GM21423 (cell line): ENCODE results near the gene FCN3.
A peak's percentile ranks its signal among the peaks of the same experiment; 100 is the strongest.

ENCODE experiments used
- ATAC-seq: cut with Tn5 transposase; IDR thresholded peaks from one replicate; pipeline ENCODE4 v1.9.1; 2021; ENCODE audit warnings: mild to moderate bottlenecking, moderate library complexity; ENCODE audit not compliant: unreplicated experiment

FCN3 gene

DNA sequence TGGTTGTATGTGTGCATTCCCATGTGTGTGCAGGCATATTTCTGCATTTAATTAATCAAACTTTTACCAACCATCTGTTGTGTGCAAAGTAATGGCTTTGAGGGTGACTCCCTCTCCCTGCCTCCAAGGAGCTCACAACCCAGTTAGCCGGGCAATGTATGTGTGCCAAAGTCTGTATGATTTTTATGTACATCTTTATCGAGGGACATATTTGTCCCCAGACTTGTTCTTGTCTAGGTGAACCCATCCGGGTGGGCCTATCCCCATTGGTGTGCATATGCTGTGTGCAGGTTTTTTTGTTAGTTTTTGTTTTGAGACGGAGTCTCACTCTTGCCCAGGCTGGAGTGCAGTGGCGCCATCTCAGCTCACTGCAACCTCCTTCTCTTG lies 31.0 kb downstream of the FCN3 start:
- no peak for ATAC-seq

GRCh38 chr1:27342778-27343638 lies 31.6 kb downstream of the FCN3 start:
- peak; percentile 38 for ATAC-seq

GRCh38 chr1:27342391-27342777 lies 32.2 kb downstream of the FCN3 start:
- no peak for ATAC-seq

DNA sequence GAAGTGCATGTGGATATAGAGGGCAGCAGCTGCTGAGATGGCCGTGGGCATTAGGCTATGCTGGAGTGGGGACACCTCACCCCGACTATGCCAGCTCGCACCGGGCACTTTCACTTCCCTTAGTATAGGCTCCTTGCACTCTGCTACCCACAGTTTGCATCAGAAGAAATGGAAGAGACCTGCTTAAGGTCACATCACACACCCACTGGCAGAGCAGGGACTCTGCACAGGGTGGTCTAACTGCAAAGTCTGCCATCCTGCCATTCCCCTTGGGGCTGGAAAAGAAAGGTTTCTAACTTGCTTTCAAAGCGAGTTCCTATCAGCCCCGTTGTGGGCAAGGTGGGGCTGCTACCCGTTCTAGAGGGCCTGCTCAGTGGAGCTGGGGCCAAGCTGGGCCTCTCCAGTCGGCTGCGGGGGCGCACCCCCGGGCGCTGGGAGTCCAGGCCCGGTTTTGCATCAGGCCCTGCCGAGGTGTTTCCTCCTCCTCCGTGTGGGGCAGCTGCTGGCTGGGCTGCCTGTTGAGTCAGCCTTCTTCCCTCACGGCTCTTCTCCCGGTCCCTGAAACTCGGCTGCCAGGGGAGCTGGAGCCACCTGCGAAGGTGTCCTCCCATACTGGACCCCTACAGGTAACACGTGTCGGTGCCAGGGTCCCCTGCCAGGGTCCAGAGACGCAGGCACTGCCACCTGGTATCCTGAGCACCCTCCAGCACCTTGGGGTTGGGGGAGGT lies 32.9 kb downstream of the FCN3 start, which contains the start of gene SYTL1:
TSS of gene SYTL1 (plus strand) at position 498 of the 728 bp plus-strand sequence. CDS start 3,313 bp downstream, outside the sequence.
- ATAC-seq = peak; percentile 50

- no peak for ATAC-seq
Measured at GRCh38 chr1:27339213-27339612, 35.4 kb downstream of the FCN3 start.

DNA sequence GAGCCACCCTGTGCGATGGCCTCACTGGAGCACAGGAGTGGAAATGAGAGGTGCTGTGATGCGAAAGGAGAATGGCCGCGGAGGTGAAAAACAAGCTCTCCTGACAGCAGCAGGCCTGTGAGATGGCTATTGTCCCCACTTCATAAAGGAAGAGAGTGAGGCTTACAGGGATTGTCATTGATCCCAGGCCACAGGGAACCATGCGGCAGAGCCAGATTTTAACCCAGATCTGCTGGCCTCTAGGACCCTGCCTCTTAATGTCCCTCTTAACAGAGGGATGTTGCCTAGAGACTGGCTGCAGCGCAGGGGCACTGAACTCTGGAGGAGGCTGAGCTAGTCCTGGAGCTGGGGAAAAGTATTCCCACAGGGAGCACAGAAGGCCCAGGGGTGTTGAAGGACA lies 35.9 kb downstream of the FCN3 start:
- no peak for ATAC-seq

- no peak for ATAC-seq
Measured at GRCh38 chr1:27336756-27337155, 37.9 kb downstream of the FCN3 start.

GRCh38 chr1:27335506-27336422 lies 38.9 kb downstream of the FCN3 start:
- ATAC-seq = no peak

DNA sequence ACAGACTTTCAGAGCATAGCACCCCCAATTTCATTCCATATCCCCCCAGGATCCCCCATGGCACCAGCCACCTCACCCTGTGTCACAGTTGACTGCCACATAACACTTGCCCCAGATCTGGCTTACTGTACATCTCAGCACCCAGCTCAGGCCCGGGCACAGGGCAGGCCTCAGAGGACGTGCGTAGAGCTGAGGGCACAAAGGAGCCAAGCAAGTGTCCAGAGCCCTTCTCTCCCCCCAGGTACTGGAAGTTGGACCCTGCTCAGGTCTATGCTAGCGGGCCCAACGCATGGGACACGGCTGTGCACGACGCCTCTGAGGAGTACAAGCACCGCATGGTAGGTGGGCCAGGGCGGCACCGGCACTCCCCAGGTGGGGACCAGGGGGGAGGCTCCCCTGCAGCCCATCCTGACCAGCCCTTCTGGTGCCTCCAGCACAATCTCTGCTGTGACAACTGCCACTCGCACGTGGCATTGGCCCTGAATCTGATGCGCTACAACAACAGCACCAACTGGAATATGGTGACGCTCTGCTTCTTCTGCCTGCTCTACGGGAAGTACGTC lies 40.8 kb downstream of the FCN3 start:
- no peak for ATAC-seq

- ATAC-seq = no peak
Measured at GRCh38 chr1:27332536-27333281, 41.9 kb downstream of the FCN3 start.

GRCh38 chr1:27331922-27332321 lies 42.7 kb downstream of the FCN3 start:
- ATAC-seq = no peak

GRCh38 chr1:27331426-27331825 lies 43.2 kb downstream of the FCN3 start:
- no peak for ATAC-seq

DNA sequence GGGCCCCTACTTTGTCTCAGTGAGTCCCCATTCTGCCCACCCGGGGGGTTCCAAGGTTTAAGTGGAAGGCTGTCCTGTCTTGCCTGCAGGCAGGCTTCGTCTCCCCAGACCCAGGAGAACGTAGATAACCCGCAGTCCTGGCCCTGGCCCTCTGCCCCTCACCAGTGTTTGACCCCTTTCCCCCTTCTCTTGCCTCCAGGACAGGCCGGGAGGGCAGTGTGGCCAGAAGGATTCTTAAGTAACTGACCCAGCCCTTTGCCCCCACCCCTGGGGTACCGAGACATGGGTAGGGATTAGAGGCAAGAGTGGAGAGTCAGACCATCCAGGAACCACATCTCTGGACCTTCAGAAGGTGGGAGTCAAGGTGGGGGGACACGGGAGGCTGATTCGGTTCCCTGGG lies 43.8 kb downstream of the FCN3 start:
- ATAC-seq = no peak

GRCh38 chr1:27327964-27328363 lies 46.7 kb downstream of the FCN3 start:
- ATAC-seq = no peak

DNA sequence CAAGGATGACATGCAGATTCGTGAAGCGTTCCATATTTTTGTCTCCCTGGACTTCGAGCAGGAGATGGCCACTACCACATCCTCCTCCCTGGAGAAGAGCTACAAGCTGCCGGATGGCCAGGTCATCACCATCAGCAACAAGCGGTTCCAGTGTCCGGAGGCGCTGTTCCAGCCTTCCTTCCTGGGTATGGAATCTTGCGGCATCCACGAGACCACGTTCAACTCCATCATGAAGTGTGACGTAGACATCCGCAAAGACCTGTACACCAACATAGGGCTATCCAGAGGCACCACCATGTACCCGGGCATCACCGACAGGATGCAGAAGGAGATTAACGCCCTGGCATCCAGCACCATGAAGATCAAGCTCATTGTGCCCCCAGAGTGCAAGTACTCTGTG lies 49.3 kb downstream of the FCN3 start:
- ATAC-seq = no peak

GRCh38 chr1:27322569-27323240 lies 51.9 kb downstream of the FCN3 start:
- ATAC-seq = no peak

GRCh38 chr1:27321813-27322568 lies 52.6 kb downstream of the FCN3 start, which contains the start of gene TMEM222:
TMEM222 (plus strand) TSS chr1:27322163; CDS start chr1:27322198, 35 bp downstream.
- ATAC-seq = peak; percentile 94
